HG03025 (cell line): ENCODE data around the gene MLST8.

ENCODE experiments used
- ATAC-seq: cut with Tn5 transposase; IDR thresholded peaks from one replicate; pipeline ENCODE4 v1.9.1; 2021; ENCODE audit warnings: mild to moderate bottlenecking, moderate library complexity; ENCODE audit not compliant: unreplicated experiment, low FRiP score

MLST8 gene

DNA sequence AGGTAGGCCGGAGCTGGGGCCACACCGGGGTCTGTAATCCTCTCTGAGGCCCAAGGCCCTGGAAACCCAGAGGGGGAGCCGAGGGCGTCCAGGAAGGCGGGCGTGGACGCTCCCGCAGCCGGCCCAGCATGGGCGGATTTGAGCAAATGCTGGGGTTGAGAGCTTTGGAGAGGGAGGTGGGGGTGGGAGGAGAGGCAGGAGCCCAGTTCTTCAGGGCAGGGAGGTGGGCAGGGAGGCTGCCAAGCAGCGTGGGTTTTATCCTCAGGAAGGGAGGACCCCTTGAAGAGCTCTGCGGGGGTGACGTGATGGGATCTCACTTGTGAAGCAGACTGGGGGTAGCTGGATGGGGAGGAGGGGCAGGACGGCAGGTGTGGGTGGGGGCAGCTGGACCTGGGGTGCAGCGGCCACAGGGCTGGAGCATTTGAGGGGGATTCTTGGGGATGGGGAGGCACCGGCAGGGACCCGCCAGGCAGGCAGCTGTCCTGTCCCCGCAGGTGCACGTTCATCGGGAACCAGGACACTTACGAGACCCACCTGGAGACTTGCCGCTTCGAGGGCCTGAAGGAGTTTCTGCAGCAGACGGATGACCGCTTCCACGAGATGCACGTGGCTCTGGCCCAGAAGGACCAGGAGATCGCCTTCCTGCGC lies 32.4 kb upstream of the MLST8 start:
- no peak for ATAC-seq

DNA sequence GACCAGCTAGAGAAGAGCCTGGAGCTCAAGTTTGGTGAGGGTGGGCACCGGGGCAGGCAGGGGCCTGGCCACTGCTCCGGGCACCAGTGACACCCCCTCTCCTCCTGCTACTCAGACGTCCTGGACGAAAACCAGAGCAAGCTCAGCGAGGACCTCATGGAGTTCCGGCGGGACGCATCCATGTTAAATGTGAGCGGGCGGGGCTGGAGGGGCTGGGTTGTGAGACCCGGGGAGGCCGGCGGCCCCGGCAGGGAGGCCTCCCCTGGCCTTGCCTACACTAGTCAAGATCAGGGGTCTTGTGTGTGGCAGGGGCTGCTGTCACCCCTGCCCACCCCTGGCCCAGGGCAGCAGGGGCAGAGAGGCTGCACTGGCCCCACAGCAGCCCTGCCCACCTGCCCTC lies 31.9 kb upstream of the MLST8 start:
- ATAC-seq = no peak

DNA sequence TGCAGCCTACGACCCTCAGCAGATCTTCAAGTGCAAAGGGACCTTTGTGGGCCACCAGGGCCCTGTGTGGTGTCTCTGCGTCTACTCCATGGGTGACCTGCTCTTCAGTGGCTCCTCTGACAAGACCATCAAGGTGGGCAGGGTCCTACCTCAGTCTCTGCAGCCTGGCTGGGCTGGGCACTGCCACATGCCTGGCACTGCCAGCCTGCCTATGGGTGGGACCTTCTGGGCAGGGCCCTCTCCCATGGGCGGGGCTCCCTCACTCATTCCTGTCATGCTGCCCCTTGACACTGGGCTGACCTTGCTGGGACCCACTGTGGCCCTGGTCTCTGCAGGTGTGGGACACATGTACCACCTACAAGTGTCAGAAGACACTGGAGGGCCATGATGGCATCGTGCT lies 31.3 kb upstream of the MLST8 start:
- ATAC-seq = no peak

DNA sequence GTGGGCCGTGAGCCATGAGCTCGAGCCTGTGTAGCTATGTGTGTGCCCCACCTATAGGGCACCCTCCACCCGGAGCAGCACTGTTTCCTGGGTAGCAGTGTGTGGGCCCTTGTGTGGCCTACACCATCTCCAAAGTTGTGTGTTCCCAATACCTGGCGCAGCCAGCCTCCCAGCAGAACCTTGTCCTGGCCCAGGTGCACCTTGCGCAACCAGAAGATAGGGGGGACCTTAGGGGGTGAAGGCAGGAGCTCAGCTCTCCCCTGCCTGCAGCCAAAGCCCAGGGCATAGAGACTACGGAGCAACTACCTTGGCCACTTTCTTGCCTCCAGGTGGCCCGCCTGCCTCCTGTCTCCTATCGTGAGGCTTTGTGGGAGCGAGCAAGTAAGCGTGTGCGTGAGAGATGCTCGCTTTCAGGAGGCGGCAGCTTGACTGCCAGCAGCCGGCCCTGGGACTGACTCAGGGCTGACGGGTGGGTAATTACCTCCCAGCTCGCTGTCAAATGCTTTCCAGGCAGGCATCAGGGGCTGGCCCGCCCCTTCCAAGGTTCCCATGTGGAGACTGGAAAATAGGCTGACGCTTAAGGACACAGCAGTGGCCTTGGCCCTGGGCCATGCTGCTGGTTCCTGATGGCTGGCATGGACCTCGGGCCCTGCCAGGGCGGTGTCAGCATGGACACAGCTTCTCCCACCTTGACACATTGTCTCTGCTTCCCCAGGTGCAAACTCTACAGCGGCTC lies 30.7 kb upstream of the MLST8 start:
- no peak for ATAC-seq

DNA sequence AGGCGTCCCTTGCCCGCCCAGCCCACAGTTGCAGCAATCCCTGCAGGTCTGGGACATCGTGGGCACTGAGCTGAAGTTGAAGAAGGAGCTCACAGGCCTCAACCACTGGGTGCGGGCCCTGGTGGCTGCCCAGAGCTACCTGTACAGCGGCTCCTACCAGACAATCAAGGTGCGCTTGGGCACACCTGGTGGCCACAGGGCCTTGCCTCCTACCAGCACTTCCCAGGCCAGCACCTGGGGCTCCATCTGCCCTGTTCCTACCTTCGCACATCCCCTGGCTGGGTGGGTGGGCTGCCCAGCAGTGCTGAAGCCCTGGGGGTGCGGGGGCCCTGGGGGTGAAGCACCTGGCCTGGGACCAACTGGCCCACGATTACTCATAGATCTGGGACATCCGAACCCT lies 29.8 kb upstream of the MLST8 start:
- no peak for ATAC-seq

DNA sequence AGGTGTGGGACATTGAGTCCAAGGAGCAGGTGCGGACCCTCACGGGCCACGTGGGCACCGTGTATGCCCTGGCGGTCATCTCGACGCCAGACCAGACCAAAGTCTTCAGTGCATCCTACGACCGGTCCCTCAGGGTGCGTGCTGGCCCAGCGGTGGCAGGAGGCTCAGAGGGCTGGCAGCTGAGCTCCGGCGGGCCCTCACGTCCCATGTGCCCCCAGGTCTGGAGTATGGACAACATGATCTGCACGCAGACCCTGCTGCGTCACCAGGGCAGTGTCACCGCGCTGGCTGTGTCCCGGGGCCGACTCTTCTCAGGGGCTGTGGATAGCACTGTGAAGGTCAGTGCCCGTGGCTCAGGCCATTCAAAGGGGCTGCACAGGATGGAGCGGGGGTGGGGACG lies 29.2 kb upstream of the MLST8 start:
- ATAC-seq = no peak

DNA sequence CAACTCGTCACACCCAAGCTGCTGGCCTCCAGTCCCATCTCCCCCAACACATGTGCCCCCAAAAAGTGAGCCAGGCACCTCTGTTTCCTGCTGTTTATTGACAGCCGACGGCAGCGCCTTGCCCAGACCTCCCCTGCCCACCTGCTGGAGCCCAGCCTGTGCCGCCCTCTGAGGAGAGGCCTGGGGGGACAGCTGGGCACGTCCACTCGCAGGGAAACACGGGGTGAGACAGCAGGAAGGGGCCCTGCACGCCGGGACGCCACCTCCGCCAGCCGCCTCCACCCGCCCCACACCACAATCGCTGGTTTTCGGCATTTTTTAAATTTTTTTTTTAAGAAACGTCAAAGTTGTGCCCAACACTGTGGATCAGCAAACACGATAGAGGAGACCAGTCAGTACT lies 28.2 kb upstream of the MLST8 start:
- ATAC-seq = no peak

DNA sequence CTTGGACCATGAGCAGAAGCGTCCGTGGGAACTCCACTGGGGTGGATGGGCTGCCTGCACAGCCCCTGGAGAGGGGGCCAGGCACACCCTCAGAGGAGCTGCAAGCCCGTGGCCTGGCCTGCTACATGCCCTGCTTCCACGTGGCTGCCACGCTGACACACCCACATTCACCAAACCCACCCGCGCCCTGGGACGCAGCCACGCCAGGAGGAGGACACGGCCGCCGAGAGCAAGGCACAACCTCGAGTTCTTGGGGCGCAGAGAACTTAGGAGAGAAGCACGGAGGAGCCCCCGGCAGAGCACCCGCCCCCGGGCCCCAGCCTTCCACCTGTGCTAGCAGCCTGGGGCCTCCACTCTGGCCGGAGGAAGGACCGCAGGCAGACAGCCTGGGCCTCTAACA lies 27.7 kb upstream of the MLST8 start:
- no peak for ATAC-seq

DNA sequence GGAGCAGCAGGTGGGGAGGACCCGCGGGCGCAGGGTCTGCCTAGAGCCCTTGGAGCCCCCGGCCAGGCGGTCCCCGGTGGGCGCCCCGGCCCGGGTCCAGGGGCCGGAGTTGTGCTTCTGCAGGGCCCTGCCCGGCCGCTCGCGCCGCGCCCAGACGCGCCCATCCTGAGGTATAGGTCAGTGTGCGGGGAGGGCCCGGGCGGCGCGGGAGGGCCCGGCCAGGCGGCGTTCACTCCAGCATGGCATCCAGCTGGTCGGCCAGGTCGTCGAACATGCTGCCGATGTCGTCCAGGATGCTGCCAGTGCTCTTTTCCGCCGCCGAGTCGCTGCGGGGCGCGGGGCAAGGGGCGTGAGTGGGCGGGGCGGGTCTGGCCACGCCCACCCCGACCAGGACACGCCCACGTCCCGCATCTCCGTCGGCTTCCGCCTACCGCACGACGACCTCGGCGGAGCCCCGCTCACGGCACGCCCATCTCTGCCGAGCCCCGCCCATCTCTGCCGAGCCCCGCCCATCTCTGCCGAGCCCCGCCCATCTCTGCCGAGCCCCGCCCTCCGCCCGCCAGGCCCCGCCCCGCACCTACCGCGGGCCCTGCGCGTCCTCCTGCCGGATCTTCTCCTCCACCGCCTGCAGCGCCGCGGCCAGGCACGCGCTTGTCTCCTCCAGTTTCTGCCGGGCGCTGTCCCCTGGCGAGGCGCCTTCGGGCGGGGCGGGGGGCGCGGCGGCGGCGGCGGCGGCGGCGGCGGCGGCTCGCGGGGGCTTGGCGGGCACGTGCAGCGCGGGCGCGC lies 26.7 kb upstream of the MLST8 start:
- no peak for ATAC-seq

DNA sequence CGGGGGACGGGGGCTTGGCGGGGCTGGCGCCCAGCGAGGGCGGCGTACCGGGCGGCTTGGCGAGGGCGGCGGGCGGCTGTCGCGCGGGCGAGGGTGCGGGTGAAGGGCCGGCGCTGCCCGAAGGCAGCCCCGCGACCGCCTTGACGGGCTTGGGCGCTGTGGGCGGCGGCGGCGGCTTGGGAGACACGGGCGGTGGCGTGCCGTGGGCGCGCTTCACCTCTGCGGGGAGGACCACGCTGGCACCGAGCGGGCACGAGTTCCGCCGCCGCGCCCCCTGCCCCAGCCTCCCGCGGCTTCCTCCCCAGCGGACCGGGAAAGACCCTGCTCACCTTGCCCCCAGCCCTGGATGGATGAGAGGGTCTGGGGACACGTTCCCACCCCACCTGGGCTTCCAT lies 26.1 kb upstream of the MLST8 start:
- ATAC-seq = no peak

DNA sequence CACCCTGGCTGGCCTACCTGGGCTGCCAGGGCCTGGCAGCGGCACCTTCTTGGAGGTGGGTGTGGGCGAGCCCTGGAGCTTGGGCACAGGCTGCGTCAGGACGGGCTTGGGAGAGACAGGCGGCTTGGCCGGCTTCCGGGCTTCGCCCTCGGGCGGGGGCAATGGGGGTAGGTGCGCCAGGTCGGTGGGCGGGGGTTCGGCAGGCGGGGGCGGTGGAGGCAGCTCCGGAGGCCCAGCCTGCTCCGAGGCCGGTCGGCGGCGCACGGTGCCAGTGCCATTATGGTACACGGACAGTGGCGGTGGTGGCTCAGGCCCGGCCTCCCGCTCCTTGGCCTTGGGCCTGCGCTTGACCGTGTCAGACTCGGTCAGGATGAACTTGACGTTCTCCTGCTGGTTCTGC lies 25.7 kb upstream of the MLST8 start:
- ATAC-seq = no peak

DNA sequence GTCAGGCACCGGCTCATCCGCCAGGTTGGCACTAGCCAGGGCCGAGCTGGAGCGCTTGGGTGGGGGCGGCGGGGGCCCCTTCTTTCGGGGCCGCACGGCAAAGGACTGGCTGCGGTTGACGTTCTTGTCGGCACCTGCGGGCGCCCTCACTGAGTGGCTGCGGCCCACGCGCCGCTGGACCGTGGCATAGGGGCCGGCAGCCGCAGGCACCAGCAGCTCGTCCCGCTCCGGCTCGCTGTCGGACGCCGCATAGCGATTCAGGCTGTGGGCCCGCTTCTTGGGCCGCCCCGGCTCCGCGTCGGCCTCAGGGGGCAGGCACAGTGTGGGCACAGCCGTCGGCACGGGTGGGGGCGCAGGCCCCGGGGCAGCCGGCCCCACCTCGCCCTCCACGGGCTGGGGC lies 24.8 kb upstream of the MLST8 start:
- ATAC-seq = no peak

DNA sequence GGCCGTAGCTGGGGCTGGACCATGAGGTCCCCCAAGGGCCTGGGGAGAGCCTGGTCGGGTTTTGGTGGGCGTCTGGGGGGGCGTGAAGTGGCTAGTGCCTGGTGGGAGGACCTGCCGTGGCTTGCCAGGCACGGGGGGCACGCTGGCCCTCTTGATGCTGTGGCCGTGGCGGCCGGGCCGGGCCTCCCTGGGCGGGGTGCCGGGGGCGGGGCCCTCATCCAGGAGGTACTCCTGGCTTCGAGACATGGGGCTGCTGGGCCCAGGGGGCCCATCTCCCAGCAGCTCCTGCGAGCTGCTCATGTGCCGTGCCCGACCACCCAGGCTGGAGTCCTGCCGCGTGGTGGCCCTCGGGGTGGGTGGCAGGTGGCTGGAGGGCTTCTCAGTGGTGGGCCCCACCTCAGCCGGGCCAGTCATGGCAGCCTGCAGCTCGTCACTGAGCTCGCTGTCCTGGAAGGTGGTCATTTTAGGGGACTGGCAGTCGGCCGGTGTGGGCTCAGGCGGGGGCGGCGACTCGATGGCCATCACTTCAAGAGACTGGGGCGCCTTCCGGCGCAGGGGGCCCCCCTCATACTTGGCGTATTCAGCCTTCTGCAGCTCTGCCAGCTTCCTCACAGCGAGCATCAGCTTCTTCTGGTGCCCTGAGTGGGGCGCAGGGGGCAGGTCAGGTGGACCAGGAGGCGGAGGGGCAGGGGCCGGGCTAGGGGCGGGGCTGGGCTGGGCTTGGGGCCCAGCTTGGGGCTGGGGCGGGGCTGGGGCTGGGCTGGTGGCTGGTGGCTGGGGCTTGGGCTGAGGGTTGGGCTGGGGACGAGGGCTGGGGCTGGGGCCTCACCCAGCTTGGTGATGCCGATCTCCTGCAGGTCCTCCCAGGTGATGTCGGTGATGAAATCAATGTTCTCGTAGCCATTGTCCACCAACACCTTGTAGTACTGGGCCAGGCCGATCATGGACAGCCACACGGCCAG lies 24.0 kb upstream of the MLST8 start:
- no peak for ATAC-seq

DNA sequence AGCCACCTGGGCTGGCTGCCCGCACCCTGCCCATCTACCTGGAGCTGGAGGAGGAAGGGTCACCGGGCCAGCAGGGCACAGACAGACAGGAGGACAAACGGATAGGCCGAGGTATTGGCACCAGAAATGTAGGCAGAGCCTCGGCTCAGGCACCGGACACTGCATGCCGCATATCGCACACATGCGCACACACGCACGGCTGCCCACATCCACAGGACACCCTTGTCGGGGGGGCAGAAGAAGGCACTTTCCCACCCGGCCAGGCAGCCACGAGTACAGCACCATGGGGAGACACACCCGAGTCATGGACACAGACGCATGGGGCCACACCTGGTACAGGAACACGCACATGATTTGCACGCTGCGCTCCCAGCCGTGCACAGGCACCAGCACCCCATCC lies 23.3 kb upstream of the MLST8 start:
- ATAC-seq = no peak

DNA sequence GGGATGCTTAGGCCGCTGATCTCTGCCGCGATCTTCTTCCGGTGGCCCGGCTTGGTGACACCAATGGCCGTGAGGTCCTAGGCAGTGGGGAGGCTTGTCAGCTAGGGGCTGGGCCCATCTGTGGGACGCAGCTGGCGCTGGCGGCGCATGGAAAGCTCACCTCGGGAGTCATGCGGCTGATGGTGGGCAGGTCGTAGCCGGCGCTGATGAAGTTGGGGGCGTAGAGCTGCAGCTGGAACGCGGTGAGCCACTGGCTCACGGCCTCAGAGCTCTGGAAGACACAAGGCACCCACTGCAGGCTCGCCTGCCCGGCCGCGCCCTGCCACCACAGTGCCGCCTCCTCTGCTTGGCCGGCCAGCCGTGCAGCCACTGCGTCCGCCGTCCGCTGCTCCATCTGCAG lies 21.6 kb upstream of the MLST8 start:
- no peak for ATAC-seq

DNA sequence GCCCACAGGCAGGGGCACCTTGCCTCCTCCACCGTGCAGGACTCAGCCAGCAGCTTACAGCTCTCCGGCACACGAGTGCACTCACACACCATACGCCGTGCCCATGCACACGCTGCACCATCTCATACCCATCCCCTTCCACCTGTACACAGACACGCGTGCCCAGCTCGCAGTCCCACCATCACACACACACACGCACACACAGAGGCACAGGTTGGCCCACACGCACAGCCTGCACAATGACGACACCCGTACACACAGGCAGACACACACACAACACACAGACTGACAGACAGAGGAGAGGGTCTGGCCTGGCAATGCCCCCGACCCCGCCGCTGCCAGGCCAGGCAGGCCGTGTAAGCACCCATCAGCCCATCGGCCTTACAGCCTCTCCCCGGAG lies 20.9 kb upstream of the MLST8 start:
- no peak for ATAC-seq

DNA sequence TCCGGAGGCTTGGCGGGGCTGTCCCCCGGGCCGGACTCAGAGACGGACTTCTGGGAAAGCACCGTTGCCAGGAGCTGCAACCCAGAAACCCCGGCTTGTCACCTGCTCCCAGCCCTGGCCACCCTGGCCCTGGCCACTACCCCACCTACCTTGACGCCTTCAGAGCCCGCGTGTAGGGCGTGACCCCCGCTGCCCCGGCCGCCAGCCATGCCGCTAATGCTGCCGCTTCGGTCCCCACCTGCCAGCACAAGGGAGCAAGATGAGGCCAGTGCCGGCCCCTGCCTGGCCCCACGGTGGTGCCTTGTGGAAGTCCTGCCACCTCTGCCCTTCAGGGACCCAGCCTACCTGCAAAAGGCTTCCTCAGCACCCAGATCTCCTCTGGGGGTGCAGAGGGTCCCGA lies 20.3 kb upstream of the MLST8 start:
- ATAC-seq = no peak

DNA sequence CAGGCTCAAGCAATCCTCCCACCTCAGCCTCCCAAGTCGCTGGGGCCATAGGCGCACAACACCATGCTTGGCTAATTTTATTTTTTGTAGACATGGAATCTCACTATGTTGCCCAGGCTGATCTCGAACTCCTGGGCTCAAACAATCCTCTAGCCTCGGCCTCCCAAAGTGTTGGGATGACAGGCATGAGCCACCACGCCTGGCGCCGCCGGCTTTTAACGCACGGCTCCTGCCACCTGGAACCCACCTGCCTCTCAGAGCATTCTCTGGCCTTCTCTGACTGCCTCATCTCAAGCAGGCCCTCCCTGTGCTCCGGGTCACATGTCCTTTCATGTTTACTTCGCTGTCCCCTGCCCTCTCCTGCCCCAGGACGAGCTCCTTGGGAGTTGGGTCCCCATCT lies 19.2 kb upstream of the MLST8 start:
- no peak for ATAC-seq

DNA sequence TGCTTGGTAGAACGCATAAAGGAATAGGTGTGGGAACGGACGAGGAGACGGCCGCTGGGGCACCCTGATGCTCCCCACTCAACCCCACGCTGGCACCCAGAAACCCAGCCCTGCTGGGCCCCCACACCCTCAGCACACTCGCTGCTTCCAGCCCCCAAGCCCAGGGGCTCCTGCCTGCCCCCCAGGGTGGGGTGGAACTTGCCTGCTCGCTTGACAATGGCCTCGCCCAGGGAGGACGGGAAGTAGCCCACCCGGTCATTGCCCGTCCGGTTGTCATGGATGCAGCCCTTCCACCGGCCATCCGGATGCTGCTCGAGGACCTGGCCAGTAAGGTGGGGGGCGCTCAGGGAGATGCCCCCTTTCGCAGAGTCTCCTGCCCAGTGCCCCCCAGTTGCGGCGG lies 18.7 kb upstream of the MLST8 start:
- no peak for ATAC-seq

DNA sequence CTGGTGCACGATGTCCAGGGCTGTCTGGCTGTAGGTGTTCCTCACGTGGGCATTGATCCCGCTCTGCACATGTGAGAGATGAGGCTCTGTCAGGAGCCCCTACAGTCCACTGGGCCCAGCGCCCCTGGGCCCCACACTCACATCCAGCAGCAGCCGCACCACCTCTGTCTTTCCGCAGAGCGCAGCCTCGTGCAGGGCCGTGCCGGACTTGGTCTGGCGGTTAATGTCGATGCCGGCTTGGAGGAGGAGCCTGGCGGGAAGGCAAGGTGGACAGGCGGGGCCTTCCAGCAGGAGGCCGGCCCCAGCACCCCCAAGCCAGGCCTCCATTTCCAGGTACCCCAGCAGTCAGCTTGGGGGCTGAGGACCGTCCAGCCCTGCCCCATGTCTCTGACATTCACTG lies 18.0 kb upstream of the MLST8 start:
- no peak for ATAC-seq

DNA sequence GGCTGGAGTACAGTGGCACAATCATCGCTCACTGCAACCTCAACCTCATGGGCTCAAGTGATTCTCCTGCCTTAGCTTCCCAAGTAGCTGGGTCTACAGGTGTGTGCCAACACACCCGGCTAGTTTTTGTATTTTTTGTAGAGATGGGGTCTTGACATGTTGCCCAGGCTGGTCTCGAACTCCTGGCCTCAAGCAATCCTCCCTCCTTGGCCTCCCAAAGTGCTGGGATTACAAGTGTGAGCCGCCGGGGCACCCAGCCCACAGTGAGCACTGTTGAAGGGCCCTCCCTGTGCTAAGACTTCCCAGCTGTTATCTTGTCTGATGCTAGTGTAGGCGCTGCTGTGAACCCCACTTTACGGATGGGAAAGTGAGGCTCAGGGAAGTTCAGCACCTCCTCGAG lies 16.9 kb upstream of the MLST8 start:
- ATAC-seq = no peak
